ENCODE measurements around the gene PGLYRP4. TPM values are rescaled to one million over a fixed set of nuclear protein-coding genes. Genes with fewer than 3 reads are reported as not detected.

PGLYRP4 gene
- polyA plus RNA-seq, 3 donors: not detected

DNA sequence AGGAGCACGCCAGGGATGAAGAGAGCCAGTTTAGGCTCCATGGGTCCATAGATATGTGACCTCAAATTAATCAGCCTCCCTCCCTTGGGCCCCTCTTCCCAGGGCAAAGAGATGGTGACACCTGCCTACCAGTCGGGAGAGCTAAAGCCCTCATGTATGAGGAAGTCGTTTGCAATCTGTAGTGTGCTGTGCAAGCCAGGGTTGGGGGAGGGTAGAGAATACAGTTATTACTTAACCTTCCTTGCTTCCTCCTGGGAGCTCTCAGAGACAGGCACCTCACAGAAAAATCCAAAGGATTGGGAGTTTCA is 4.0 kb downstream of the PGLYRP4 start:
- H3K27ac ChIP-seq (ENCODE audit: low read depth in 1 of 2, low read length in 2 of 2): no peak overlapping the region
- Mint-ChIP-seq H3K36me3 (no peaks in the 10 kb centered on the region), H3K4me1 (peaks cover 62% of the 10 kb centered on the region), H3K9me3 (peaks cover 0 to 2% (median 0%) of the 10 kb centered on the region in 7 donors), H3K27me3 (ENCODE audit: low read depth in 3 of 3) (peaks cover 7 to 9% (median 9%) of the 10 kb centered on the region in 3 donors), H3K4me3 (peak overlapping the region in 1 of 2 donors; percentile 61), H3K27ac (peak overlapping the region in 2 of 7 donors; percentile 28 to 31)
- H2AFZ ChIP-seq (ENCODE audit: insufficient read depth, low read depth, low read length, poor library complexity, severe bottlenecking): no peak overlapping the region
- no peaks in the 10 kb centered on the region for H3K36me3 ChIP-seq (replicated peaks in 1 of 2; ENCODE audit: control insufficient read depth in 1 of 2, insufficient read depth in 2 of 2, low read length in 2 of 2)
- H3K4me2 ChIP-seq (replicated peaks; ENCODE audit: extremely low read depth, low read length, poor library complexity, severe bottlenecking): peak overlapping the region; percentile 24
- TF ChIP-seq, protein P1, sequence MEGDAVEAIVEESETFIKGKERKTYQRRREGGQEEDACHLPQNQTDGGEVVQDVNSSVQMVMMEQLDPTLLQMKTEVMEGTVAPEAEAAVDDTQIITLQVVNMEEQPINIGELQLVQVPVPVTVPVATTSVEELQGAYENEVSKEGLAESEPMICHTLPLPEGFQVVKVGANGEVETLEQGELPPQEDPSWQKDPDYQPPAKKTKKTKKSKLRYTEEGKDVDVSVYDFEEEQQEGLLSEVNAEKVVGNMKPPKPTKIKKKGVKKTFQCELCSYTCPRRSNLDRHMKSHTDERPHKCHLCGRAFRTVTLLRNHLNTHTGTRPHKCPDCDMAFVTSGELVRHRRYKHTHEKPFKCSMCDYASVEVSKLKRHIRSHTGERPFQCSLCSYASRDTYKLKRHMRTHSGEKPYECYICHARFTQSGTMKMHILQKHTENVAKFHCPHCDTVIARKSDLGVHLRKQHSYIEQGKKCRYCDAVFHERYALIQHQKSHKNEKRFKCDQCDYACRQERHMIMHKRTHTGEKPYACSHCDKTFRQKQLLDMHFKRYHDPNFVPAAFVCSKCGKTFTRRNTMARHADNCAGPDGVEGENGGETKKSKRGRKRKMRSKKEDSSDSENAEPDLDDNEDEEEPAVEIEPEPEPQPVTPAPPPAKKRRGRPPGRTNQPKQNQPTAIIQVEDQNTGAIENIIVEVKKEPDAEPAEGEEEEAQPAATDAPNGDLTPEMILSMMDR (IDR thresholded peaks at IDR 0.05): no peak
- peak; percentile 52 to 61 (median 60) for DNase-seq
- intact Hi-C loops (cut with micrococcal nuclease): no loop called here
- H4K20me1 ChIP-seq (ENCODE audit: insufficient read depth, low read length): no peaks in the 10 kb centered on the region
- H3K79me2 ChIP-seq (ENCODE audit: insufficient read depth, low read length): no peaks in the 10 kb centered on the region
- H3K4me3 ChIP-seq (replicated peaks in 1 of 3; ENCODE audit: low read depth in 2 of 3, low read length in 3 of 3): peak overlapping the region in 1 of 3 experiments; percentile 28
- H3K27me3 ChIP-seq (ENCODE audit: control insufficient read depth in 2 of 2, insufficient read depth in 2 of 2, low read length in 2 of 2): no peaks in the 10 kb centered on the region
- no peaks in the 10 kb centered on the region for H3K9me3 ChIP-seq (replicated peaks in 1 of 2; ENCODE audit: control insufficient read depth in 1 of 2, insufficient read depth in 1 of 2, low read length in 2 of 2)
- WGBS (ENCODE audit: insufficient coverage): no CpG with 5 or more reads among the region's 3 CpGs
- no peak overlapping the region for H3K9ac ChIP-seq (ENCODE audit: insufficient read depth, low read length, poor library complexity, severe bottlenecking)
- H3K4me1 ChIP-seq (ENCODE audit: control insufficient read depth in 1 of 2, insufficient read depth in 2 of 2, low read length in 2 of 2): peaks cover 38 to 50% of the 10 kb centered on the region in 2 donors

DNA sequence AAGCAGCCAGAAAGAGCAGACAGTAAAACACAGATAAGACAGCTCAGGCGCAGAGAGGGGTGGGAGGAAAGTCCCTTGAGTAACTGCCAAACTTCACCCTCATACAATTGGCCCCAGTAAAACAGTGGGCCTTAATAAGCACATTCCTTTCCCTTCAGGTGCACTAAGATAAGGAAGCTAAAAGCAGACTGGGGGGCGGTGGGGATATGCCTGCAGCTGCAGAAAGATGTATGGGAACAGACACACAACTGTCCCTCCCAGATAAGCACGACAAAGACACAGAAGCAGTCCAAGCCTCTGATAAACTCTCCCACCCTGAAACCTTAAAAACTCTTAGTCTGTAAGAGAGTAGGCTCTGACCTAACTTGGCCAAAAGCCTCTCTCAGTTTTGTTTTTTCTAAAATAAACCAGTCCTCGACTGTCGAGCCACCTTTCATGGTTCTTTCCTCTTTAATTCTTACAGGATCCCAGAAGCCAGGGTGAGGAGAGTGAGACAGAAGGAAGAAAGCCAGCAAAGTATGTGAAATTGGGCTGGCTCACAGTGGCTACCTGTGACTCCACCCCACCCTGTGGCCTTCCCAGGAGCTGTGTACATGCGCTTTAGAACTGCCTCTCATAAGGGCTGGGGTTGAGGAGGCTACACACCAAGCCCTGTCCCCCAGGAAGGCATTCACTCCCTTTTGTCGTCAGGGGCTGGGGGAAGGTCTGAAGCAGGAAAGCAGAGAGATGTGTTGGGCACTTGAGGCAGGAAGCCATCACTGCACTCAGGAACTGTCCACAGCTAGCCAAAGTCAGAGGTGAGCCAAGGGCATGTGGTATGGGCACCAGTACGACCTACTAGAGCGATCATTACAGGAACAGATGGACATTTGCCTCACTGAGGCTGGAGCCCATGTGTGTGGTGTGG is 4.6 kb downstream of the PGLYRP4 start:
- DNase-seq: no peak
- H3K9me3 ChIP-seq (replicated peaks in 1 of 2; ENCODE audit: control insufficient read depth in 1 of 2, insufficient read depth in 1 of 2, low read length in 2 of 2): no peaks in the 10 kb centered on the region
- H2AFZ ChIP-seq (ENCODE audit: insufficient read depth, low read depth, low read length, poor library complexity, severe bottlenecking): no peak overlapping the region
- H3K4me3 ChIP-seq (replicated peaks in 1 of 3; ENCODE audit: low read depth in 2 of 3, low read length in 3 of 3): peak overlapping the region in 1 of 3 experiments; percentile 28
- H3K36me3 ChIP-seq (replicated peaks in 1 of 2; ENCODE audit: control insufficient read depth in 1 of 2, insufficient read depth in 2 of 2, low read length in 2 of 2): no peaks in the 10 kb centered on the region
- 100% methylated on average over 1 of the region's 9 CpGs for WGBS (ENCODE audit: insufficient coverage)
- peak overlapping the region in 1 of 2 donors; percentile 61 for H3K4me3 Mint-ChIP-seq
- peak overlapping the region in 2 of 7 donors; percentile 28 to 31 for H3K27ac Mint-ChIP-seq
- H3K4me1 ChIP-seq (ENCODE audit: control insufficient read depth in 1 of 2, insufficient read depth in 2 of 2, low read length in 2 of 2): peaks cover 32 to 44% of the 10 kb centered on the region in 2 donors
- no peak overlapping the region for H3K9ac ChIP-seq (ENCODE audit: insufficient read depth, low read length, poor library complexity, severe bottlenecking)
- H3K27me3 ChIP-seq (ENCODE audit: control insufficient read depth in 2 of 2, insufficient read depth in 2 of 2, low read length in 2 of 2): no peaks in the 10 kb centered on the region
- H3K4me1 Mint-ChIP-seq: peaks cover 56% of the 10 kb centered on the region
- H3K36me3 Mint-ChIP-seq: no peaks in the 10 kb centered on the region
- H4K20me1 ChIP-seq (ENCODE audit: insufficient read depth, low read length): no peaks in the 10 kb centered on the region
- TF ChIP-seq, protein P1 (IDR thresholded peaks at IDR 0.05): no peak
- peaks cover 8 to 9% (median 8%) of the 10 kb centered on the region in 3 donors for H3K27me3 Mint-ChIP-seq (ENCODE audit: low read depth in 3 of 3)
- peak overlapping the region; percentile 24 for H3K4me2 ChIP-seq (replicated peaks; ENCODE audit: extremely low read depth, low read length, poor library complexity, severe bottlenecking)
- H3K27ac ChIP-seq (ENCODE audit: low read depth in 1 of 2, low read length in 2 of 2): no peak overlapping the region
- H3K9me3 Mint-ChIP-seq: peaks cover 0 to 2% (median 0%) of the 10 kb centered on the region in 7 donors
- intact Hi-C loops (cut with micrococcal nuclease): no loop called here
- H3K79me2 ChIP-seq (ENCODE audit: insufficient read depth, low read length): no peaks in the 10 kb centered on the region

Measured in CD14-positive monocyte (primary cell).